GM23338 (cell line): ENCODE data around the gene MDM2. TPM values are rescaled to one million over a fixed set of nuclear protein-coding genes. Genes with fewer than 3 reads are reported as not detected.

Experiments used
- ATAC-seq: fragments of 200-7000 bp; cut with Tn5 transposase; 3 replicates; pipeline ENCODE4 v1.9.1; 2020
- DNase-seq: peaks from one replicate; pipeline ENCODE4 v3.0.0-alpha.2; 2015; ENCODE audit warnings: low spot score
- H2AFZ ChIP-seq: fragments of 200-600 bp; sonication (generic); 2 replicates; pipeline ENCODE4 v1.8.0; 2016; ENCODE audit warnings: antibody characterized with exemption, mild to moderate bottlenecking, moderate library complexity
- H3F3A ChIP-seq: fragments of 200-600 bp; sonication (generic); replicated peaks from 2 replicates; pipeline ENCODE4 v1.8.0; 2017; ENCODE audit warnings: antibody characterized with exemption, mixed run types, low read depth
- H3K27ac ChIP-seq: fragments of 200-600 bp; sonication (generic); 2 replicates; pipeline ENCODE4 v1.6.1; 2016; ENCODE audit warnings: low read depth
- H3K27me3 ChIP-seq: fragments of 200-600 bp; sonication (generic); 2 replicates; pipeline ENCODE4 v1.8.0; 2016; ENCODE audit warnings: mild to moderate bottlenecking, mixed run types, moderate library complexity; ENCODE audit not compliant: insufficient read depth
- H3K36me3 ChIP-seq: fragments of 200-600 bp; sonication (generic); 2 replicates; pipeline ENCODE4 v1.8.0; 2016; ENCODE audit warnings: mild to moderate bottlenecking; ENCODE audit not compliant: insufficient read depth
- H3K4me1 ChIP-seq: fragments of 200-600 bp; sonication (generic); 2 replicates; pipeline ENCODE4 v1.8.0; 2016; ENCODE audit warnings: mild to moderate bottlenecking, moderate library complexity; ENCODE audit not compliant: insufficient read depth
- H3K4me2 ChIP-seq: fragments of 200-600 bp; sonication (generic); 2 replicates; pipeline ENCODE4 v1.7.1; 2017; ENCODE audit warnings: mixed run types
- H3K4me3 ChIP-seq: fragments of 200-600 bp; sonication (generic); 2 replicates; pipeline ENCODE4 v1.6.1; 2016; ENCODE audit warnings: mixed run types
- H3K79me2 ChIP-seq: fragments of 200-600 bp; sonication (generic); replicated peaks from 2 replicates; pipeline ENCODE4 v1.8.0; 2017; ENCODE audit warnings: mild to moderate bottlenecking; ENCODE audit not compliant: insufficient read depth
- H3K9me2 ChIP-seq: fragments of 200-600 bp; sonication (generic); 2 replicates; pipeline ENCODE4 v1.8.0; 2017; ENCODE audit not compliant: insufficient read depth
- H4K20me1 ChIP-seq: fragments of 200-600 bp; sonication (generic); replicated peaks from 2 replicates; pipeline ENCODE4 v1.8.0; 2017; ENCODE audit warnings: mild to moderate bottlenecking; ENCODE audit not compliant: insufficient read depth
- H3K27ac Mint-ChIP-seq: 2 replicates; pipeline ENCODE4 v1.8.0; 2020; ENCODE audit warnings: inconsistent platforms, mild to moderate bottlenecking, moderate library complexity, mixed read lengths
- H3K27me3 Mint-ChIP-seq: 3 replicates; pipeline ENCODE4 v1.8.0; 2022; ENCODE audit warnings: low read depth, mild to moderate bottlenecking, moderate library complexity, mixed read lengths, inconsistent platforms; ENCODE audit not compliant: insufficient read depth, poor library complexity
- H3K36me3 Mint-ChIP-seq: 3 replicates; pipeline ENCODE4 v1.8.0; 2021; ENCODE audit warnings: low read depth, mild to moderate bottlenecking, inconsistent platforms, moderate library complexity, mixed read lengths
- H3K4me1 Mint-ChIP-seq: 3 replicates; pipeline ENCODE4 v1.8.0; 2020; ENCODE audit warnings: mild to moderate bottlenecking, inconsistent platforms, mixed read lengths
- H3K4me3 Mint-ChIP-seq: 3 replicates; pipeline ENCODE4 v1.8.0; 2021; ENCODE audit warnings: moderate library complexity, mild to moderate bottlenecking, inconsistent platforms, mixed read lengths
- H3K9me3 Mint-ChIP-seq: 3 replicates; pipeline ENCODE4 v1.8.0; 2020; ENCODE audit warnings: moderate library complexity, mild to moderate bottlenecking, inconsistent platforms, mixed read lengths
- CREB1 ChIP-seq: fragments of 250-450 bp; sonication (Bioruptor Pico); IDR thresholded peaks from 2 replicates; pipeline ENCODE4 v1.5.0; 2020; ENCODE audit warnings: low read depth, mild to moderate bottlenecking, moderate library complexity
- CTCF ChIP-seq, 2 experiments: fragments of 200-600 bp in 1 of 2; sonication (generic) in 1 of 2; conservative IDR thresholded peaks; 2 replicates each; pipeline versions ENCODE4 v1.5.1 to v1.6.1; 2016 to 2017; ENCODE audit warnings: antibody characterized with exemption in 2 of 2, low read depth in 2 of 2, mild to moderate bottlenecking in 2 of 2, moderate library complexity in 1 of 2
- ETS1 ChIP-seq: IDR thresholded peaks from 2 replicates; pipeline ENCODE4 v1.6.1; 2016; ENCODE audit warnings: antibody characterized with exemption
- EZH2 ChIP-seq: fragments of 200-600 bp; sonication (generic); IDR thresholded peaks from one replicate; pipeline ENCODE4 v1.8.0; 2017; ENCODE audit warnings: antibody characterized with exemption, mild to moderate bottlenecking, low read depth; ENCODE audit not compliant: unreplicated experiment
- EZH2phosphoT487 ChIP-seq: fragments of 200-600 bp; sonication (generic); IDR thresholded peaks from one replicate; pipeline ENCODE4 v1.8.1; 2018; ENCODE audit warnings: antibody characterized with exemption; ENCODE audit not compliant: unreplicated experiment
- POLR2AphosphoS5 ChIP-seq: IDR thresholded peaks from 2 replicates; pipeline ENCODE4 v1.6.1; 2016; ENCODE audit warnings: antibody characterized with exemption, low read depth
- REST ChIP-seq: IDR thresholded peaks from one replicate; pipeline ENCODE4 v1.6.1; 2018; ENCODE audit warnings: antibody characterized with exemption; ENCODE audit not compliant: unreplicated experiment
- STAT1 ChIP-seq: IDR thresholded peaks from one replicate; pipeline ENCODE4 v1.6.1; 2016; ENCODE audit warnings: antibody characterized with exemption; ENCODE audit not compliant: unreplicated experiment
- ZNF114 ChIP-seq: fragments of 250-450 bp; sonication (Bioruptor Pico); IDR thresholded peaks from 2 replicates; pipeline ENCODE4 v1.5.0; 2020; ENCODE audit warnings: mild to moderate bottlenecking, moderate library complexity
- polyA plus RNA-seq: library from polyadenylated mRNA; unstranded; fragments of >200 nt; fragmentation: Nextera tagmentation; extraction: Ambion mirVana; gene quantifications from 2 replicates; pipeline ENCODE4 v1.2.1, GENCODE V29; 2016
- total RNA-seq: library from RNA; depleted of rRNA; stranded (reverse); fragments of >200 nt; shearing (Covaris generic); gene quantifications from 2 replicates; pipeline ENCODE4 v1.2.3, GENCODE V29; 2014

The MDM2 gene
- total and polyA plus RNA-seq, 2 experiments from 2014 or later, result 105 to 136 TPM

GRCh38 chr12:68769941-68770340 is 38.0 kb upstream of the MDM2 start:
- no peak overlapping the region for H3K4me3 Mint-ChIP-seq
- H3K27me3 Mint-ChIP-seq, result peaks cover 1% of the 10 kb centered on the region
- TF ChIP-seq EZH2phosphoT487, result no peak
- TF ChIP-seq STAT1, result no peak
- no peak for TF ChIP-seq CREB1 (CRISPR knock-in tag)
- no peak for TF ChIP-seq REST
- TF ChIP-seq ZNF114 (CRISPR knock-in tag), result no peak
- no peak for TF ChIP-seq POLR2AphosphoS5
- TF ChIP-seq ETS1, result no peak
- TF ChIP-seq EZH2, result no peak
- no peak for TF ChIP-seq CTCF (conservative IDR thresholded peaks at IDR 0.05; ENCODE audit: low read depth in 2 of 2)
- Histone ChIP-seq H3K27me3 (no peaks in the 10 kb centered on the region), H3F3A (no peaks in the 10 kb centered on the region), H3K27ac (no peak overlapping the region), H3K4me1 (no peaks in the 10 kb centered on the region), H3K9me2 (no peaks in the 10 kb centered on the region), H2AFZ (no peak overlapping the region), H3K36me3 (no peaks in the 10 kb centered on the region; the same call in 1 of the 2 replicates), H3K4me2 (no peak overlapping the region), H3K79me2 (no peaks in the 10 kb centered on the region), H4K20me1 (no peaks in the 10 kb centered on the region), H3K4me3 (no peak overlapping the region)
- DNase-seq (no peak), ATAC-seq (no peak)
- H3K4me1 Mint-ChIP-seq, result no peaks in the 10 kb centered on the region
- H3K9me3 Mint-ChIP-seq, result no peaks in the 10 kb centered on the region
- no peak overlapping the region for H3K27ac Mint-ChIP-seq
- H3K36me3 Mint-ChIP-seq, result peaks cover 6% of the 10 kb centered on the region
